Nephron progenitor cell (in vitro differentiated cells): ENCODE results near the gene ATP1A1.

ENCODE experiments used
- DNase-seq: peaks from one replicate; pipeline ENCODE4 v3.0.0; 2021
- H3K27ac Mint-ChIP-seq: 2 replicates; pipeline ENCODE4 v1.8.0; 2021; ENCODE audit warnings: mild to moderate bottlenecking, moderate library complexity, mixed read lengths
- H3K27me3 Mint-ChIP-seq: 2 replicates; pipeline ENCODE4 v1.8.0; 2021; ENCODE audit warnings: mild to moderate bottlenecking, low read depth, mixed read lengths; ENCODE audit not compliant: poor library complexity
- H3K36me3 Mint-ChIP-seq: 2 replicates; pipeline ENCODE4 v1.8.0; 2021; ENCODE audit warnings: low read depth, mixed read lengths
- H3K4me1 Mint-ChIP-seq: 2 replicates; pipeline ENCODE4 v1.8.0; 2021; ENCODE audit warnings: mixed read lengths
- H3K4me3 Mint-ChIP-seq: 2 replicates; pipeline ENCODE4 v1.8.0; 2021; ENCODE audit warnings: mild to moderate bottlenecking, moderate library complexity, mixed read lengths
- H3K9me3 Mint-ChIP-seq: 2 replicates; pipeline ENCODE4 v1.8.0; 2021; ENCODE audit warnings: mild to moderate bottlenecking, moderate library complexity, mixed read lengths
- TF ChIP-seq, protein P1 (sequence below): fragments of 200-600 bp; sonication (generic); IDR thresholded peaks from 2 replicates; pipeline ENCODE4 v1.5.0; 2021; ENCODE audit warnings: antibody characterized with exemption

The ATP1A1 gene

DNA sequence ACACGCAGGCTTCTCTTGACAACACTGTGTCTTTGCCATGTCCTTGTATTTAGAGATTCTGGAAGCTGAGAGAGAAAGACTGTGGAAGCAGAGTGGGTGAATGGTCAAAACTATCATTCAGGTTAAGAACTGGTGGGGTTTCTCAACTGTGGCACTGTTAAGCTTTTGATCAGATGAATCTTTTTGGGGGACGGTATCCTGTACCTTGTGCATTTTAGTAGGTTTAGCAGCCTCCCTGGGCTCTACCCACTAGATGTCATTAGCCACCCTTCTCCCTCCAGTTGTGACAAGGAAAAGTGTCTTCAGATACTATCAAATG is 39.4 kb downstream of the ATP1A1 start:
- Mint-ChIP-seq H3K27ac (no peak overlapping the region), H3K9me3 (no peaks in the 10 kb centered on the region), H3K36me3 (peaks cover 13% of the 10 kb centered on the region), H3K27me3 (no peaks in the 10 kb centered on the region), H3K4me1 (peaks cover 10% of the 10 kb centered on the region), H3K4me3 (no peak overlapping the region)
- no peak for DNase-seq
- TF ChIP-seq, protein P1, sequence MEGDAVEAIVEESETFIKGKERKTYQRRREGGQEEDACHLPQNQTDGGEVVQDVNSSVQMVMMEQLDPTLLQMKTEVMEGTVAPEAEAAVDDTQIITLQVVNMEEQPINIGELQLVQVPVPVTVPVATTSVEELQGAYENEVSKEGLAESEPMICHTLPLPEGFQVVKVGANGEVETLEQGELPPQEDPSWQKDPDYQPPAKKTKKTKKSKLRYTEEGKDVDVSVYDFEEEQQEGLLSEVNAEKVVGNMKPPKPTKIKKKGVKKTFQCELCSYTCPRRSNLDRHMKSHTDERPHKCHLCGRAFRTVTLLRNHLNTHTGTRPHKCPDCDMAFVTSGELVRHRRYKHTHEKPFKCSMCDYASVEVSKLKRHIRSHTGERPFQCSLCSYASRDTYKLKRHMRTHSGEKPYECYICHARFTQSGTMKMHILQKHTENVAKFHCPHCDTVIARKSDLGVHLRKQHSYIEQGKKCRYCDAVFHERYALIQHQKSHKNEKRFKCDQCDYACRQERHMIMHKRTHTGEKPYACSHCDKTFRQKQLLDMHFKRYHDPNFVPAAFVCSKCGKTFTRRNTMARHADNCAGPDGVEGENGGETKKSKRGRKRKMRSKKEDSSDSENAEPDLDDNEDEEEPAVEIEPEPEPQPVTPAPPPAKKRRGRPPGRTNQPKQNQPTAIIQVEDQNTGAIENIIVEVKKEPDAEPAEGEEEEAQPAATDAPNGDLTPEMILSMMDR, result no peak

DNA sequence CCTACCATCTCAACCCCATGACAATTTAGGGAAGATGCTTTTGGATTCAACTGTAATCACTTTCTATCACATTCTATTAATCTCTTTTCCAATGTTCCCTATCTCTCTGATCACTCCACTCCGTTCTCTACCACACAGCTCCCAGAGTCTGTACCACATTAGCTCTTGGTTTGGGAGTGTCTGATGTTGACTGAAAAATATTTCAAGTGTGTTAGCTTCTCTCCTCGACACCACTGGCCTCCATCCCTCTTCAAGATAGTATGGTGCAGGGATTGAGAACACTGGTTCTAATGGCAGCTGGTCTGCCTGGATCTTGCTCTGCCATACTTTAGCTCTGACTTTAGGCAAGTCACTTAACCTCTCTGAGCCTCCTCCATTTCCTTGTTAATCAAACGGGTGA is 39.9 kb downstream of the ATP1A1 start:
- H3K9me3 Mint-ChIP-seq, result no peaks in the 10 kb centered on the region
- H3K4me1 Mint-ChIP-seq, result peaks cover 15% of the 10 kb centered on the region
- TF ChIP-seq, protein P1, result no peak
- H3K27ac Mint-ChIP-seq, result peak overlapping the region; percentile 75
- no peak overlapping the region for H3K4me3 Mint-ChIP-seq
- H3K36me3 Mint-ChIP-seq, result peaks cover 9% of the 10 kb centered on the region
- no peak for DNase-seq
- H3K27me3 Mint-ChIP-seq, result no peaks in the 10 kb centered on the region

DNA sequence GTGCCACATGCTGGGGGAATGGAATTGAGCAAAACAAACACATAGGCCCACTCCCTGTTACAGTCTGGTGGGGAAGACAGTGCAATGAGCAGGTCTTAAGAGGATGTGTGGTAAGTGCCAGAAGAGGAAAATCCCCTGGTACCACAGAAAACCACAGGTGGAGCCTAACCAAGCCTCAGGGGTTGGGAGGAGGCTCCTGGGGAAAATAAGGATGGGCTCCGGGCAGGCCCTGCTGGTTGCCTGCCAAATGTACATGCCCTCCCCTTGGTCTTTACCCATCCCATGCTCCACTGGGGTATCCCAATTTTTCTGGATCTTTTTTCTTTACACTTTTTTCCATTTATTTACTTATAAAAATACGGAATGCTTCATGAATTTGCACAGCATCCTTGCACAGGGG is 40.4 kb downstream of the ATP1A1 start:
- H3K27ac Mint-ChIP-seq, result no peak overlapping the region
- H3K27me3 Mint-ChIP-seq, result no peaks in the 10 kb centered on the region
- peaks cover 4% of the 10 kb centered on the region for H3K36me3 Mint-ChIP-seq
- peaks cover 20% of the 10 kb centered on the region for H3K4me1 Mint-ChIP-seq
- TF ChIP-seq, protein P1, result no peak
- no peak for DNase-seq
- H3K9me3 Mint-ChIP-seq, result no peaks in the 10 kb centered on the region
- no peak overlapping the region for H3K4me3 Mint-ChIP-seq

DNA sequence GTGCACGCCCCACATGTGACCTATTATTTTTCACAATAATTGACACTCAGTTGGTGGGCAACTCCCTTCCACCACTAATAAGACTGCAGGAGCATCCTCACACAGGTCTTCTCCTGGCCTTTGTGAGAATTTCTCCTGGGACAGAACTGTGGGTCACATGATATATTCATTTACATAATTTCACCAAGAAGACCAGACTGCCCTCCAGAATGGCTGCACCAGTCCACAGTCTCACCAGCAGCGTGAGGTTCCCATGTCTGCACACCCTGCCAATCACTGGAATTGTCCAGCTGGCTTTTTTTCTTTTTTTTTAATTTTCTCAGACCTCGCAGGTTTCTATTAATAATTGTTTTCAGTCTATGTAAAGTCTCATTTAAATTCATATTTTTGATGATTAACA is 41.3 kb downstream of the ATP1A1 start:
- TF ChIP-seq, protein P1, result no peak
- H3K4me1 Mint-ChIP-seq, result peaks cover 24% of the 10 kb centered on the region

DNA sequence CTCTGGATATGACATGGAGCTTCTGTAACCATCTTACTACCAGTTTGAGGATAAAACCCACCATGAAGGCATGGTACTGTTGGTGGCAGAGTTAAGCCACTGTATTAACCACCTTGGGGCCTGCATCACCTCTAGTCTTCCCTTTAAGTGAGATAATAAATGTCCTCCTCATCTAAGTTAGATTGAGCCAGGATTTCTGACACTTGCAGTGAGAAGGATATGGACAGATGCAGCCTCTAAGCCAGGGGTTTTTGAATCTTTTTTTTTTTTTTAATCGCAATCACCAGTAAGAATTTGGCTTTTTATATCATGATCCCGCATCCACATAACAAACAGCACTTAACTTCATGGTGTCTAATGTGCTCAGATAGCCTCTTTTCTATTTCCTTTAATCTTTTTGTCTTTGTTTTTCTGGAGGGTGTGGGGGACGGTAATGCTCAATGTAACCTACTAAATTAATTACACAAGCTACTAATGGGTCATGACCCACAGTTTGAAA is 42.2 kb downstream of the ATP1A1 start:
- H3K27ac Mint-ChIP-seq, result peak overlapping the region; percentile 19
- peaks cover 27% of the 10 kb centered on the region for H3K4me1 Mint-ChIP-seq
- no peaks in the 10 kb centered on the region for H3K9me3 Mint-ChIP-seq
- H3K36me3 Mint-ChIP-seq, result no peaks in the 10 kb centered on the region
- no peaks in the 10 kb centered on the region for H3K27me3 Mint-ChIP-seq
- no peak overlapping the region for H3K4me3 Mint-ChIP-seq
- no peak for DNase-seq
- TF ChIP-seq, protein P1, result no peak

More for the DNA sequence above, 41.3 kb downstream of the ATP1A1 start:
- DNase-seq, result no peak
- Mint-ChIP-seq H3K9me3 (no peaks in the 10 kb centered on the region), H3K4me3 (no peak overlapping the region), H3K27ac (no peak overlapping the region), H3K36me3 (no peaks in the 10 kb centered on the region), H3K27me3 (no peaks in the 10 kb centered on the region)

DNA sequence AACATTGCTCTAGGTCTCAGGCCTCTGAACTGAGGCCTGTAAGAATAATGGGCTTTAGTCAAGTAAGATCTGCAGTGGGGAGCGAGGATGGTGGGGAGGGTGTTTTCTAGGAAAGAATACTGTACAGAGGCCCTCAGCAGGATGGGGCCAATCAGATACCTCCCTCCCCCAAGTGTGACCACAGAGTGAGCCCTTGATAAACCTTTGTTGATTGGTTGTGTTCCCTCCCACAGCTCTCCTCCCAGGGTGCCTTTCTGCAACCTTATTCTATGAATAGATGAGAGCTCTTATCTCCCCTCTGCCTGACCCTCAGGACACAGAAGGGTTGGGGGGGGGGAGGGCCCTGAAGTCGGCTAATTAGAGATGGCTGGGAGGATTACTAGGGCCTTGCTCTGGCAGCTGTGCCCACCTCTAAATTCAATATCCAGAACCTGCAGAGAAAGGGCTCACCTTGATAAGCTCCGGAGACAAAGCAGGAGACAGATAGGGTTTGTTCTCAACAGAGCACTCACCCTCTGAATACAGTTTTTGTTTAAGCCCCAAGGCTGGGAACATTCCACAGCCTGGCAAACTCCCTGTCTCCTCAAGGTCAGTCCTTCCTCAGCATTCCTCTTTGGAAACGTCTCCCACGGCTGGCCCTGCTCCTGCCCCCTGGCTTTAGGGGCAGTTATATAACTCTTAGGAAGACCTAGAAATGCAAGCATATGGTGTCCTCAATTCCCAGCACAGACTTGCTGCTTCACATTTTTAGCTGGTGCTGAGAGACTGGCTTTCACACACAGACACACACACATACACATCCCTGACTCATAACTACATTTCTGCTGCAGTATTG is 42.9 kb downstream of the ATP1A1 start:
- no peaks in the 10 kb centered on the region for H3K27me3 Mint-ChIP-seq

More for the DNA sequence above, 42.9 kb downstream of the ATP1A1 start:
- TF ChIP-seq, protein P1, result no peak
- Mint-ChIP-seq H3K4me1 (peaks cover 34% of the 10 kb centered on the region), H3K9me3 (no peaks in the 10 kb centered on the region), H3K36me3 (no peaks in the 10 kb centered on the region), H3K4me3 (peak overlapping the region; percentile 45), H3K27ac (peak overlapping the region; percentile 13)
- DNase-seq, result no peak
